Aortic smooth muscle cell (primary cell): Measurements from ENCODE around the gene CALCA. TPM values are rescaled to one million over a fixed set of nuclear protein-coding genes. Genes with fewer than 3 reads are reported as not detected.

Source experiments
- total RNA-seq: library from RNA; depleted of rRNA; stranded (reverse); fragments of >200 nt; gene quantifications from 2 replicates; pipeline ENCODE4 v1.2.3, GENCODE V29; 2014

The CALCA gene
- not detected in 2 replicates for total RNA-seq

DNA sequence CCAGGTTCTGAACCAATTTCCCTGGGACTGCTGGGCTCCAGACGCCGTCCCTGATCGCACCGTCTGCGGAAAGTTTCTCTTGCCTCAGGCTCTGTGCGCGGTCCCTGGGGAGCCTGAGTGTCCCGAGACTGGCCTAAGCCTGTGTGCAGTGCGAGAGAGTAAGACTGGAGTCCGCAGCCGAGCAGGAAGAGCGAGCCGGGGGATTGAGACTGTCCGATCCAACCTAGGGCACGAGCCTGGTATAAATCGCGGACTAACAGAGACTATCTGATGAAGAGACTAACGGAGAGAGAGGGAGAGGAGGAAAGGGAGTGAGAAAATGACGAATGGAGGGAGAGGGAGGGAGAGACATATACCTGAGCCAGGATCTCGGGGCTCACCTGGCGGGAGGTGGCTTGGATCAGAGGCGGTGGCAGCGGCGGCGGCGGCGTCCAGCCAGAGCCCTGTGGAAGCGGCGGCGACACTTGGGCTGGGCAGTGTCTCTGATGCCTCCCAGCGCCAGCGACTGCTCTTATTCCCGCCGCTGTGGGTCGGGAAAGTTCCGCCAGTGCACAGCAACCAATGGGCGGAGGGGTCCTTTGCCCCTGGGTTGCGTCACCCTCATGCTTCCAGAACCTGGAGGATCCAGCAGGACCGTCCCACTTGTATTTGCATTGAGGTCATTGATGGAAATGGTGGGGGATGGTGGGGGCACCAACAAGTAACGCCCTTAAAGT, at the start of gene CALCA:
Gene CALCA, minus strand, starts transcription at position 487 of the 716 bp plus-strand sequence. CDS start 1,159 bp downstream, outside the sequence.

Other genes with a start within 250 kb of the CALCA start
- gene CYP2R1, start 80.1 kb downstream of the CALCA start, total RNA-seq, result 6.8 and 7.9 TPM in 2 replicates
- gene CALCB, start 101.2 kb upstream of the CALCA start, total RNA-seq, result not detected in 2 replicates
- gene INSC, start 142.6 kb upstream of the CALCA start, total RNA-seq, result 1.1 and 1.6 TPM in 2 replicates